ENCODE results near the gene DONSON.

DONSON gene

GRCh38 chr21:33549848-33550771 is 38.4 kb downstream of the DONSON start:
- Histone ChIP-seq H3K4me1 (ENCODE audit: control insufficient read depth in 1 of 2, insufficient read depth in 1 of 2, low read depth in 1 of 2, low read length in 1 of 2) (peaks cover 15 to 16% of the 10 kb centered on the region in 2 experiments), H3K27ac (peak overlapping the region; percentile 17), H3K27me3 (no peaks in the 10 kb centered on the region), H3K4me3 (ENCODE audit: low read depth in 1 of 2, low read length in 1 of 2) (no peak overlapping the region), H3K9me3 (no peaks in the 10 kb centered on the region), H3K36me3 (peaks cover 88% of the 10 kb centered on the region)
- TF ChIP-seq, protein P1, sequence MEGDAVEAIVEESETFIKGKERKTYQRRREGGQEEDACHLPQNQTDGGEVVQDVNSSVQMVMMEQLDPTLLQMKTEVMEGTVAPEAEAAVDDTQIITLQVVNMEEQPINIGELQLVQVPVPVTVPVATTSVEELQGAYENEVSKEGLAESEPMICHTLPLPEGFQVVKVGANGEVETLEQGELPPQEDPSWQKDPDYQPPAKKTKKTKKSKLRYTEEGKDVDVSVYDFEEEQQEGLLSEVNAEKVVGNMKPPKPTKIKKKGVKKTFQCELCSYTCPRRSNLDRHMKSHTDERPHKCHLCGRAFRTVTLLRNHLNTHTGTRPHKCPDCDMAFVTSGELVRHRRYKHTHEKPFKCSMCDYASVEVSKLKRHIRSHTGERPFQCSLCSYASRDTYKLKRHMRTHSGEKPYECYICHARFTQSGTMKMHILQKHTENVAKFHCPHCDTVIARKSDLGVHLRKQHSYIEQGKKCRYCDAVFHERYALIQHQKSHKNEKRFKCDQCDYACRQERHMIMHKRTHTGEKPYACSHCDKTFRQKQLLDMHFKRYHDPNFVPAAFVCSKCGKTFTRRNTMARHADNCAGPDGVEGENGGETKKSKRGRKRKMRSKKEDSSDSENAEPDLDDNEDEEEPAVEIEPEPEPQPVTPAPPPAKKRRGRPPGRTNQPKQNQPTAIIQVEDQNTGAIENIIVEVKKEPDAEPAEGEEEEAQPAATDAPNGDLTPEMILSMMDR (IDR thresholded peaks at IDR 0.05): no peak

DNA sequence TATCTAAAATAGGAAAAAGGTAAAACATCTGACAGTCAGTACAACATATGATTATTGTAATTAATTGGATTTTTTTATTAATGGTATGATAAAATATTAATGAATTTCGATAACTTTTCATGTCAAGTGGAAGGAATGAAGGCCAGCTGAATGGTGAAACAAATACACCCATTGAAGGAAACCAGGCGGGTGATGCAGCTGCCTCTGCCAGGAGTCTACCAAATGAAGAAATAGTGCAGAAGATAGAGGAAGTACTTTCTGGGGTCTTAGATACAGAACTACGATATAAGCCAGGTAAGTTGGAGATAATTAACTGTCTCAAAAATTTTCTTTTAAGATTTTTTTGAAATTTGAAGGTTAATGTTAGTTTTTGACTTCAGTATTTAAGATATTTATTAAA is 42.4 kb downstream of the DONSON start:
- Histone ChIP-seq H3K9me3 (no peaks in the 10 kb centered on the region), H3K27me3 (no peaks in the 10 kb centered on the region), H3K27ac (peak overlapping the region; percentile 40), H3K36me3 (peaks cover 49% of the 10 kb centered on the region), H3K4me1 (ENCODE audit: control insufficient read depth in 1 of 2, insufficient read depth in 1 of 2, low read depth in 1 of 2, low read length in 1 of 2) (peaks cover 40% of the 10 kb centered on the region in 2 experiments), H3K4me3 (ENCODE audit: low read depth in 1 of 2, low read length in 1 of 2) (no peak overlapping the region)
- TF ChIP-seq, protein P1 (IDR thresholded peaks at IDR 0.05): no peak

- peaks cover 34% of the 10 kb centered on the region for H3K36me3 ChIP-seq
- TF ChIP-seq, protein P1 (IDR thresholded peaks at IDR 0.05): no peak
- no peaks in the 10 kb centered on the region for H3K9me3 ChIP-seq
- peak overlapping the region; percentile 98 for H3K27ac ChIP-seq
- H3K4me3 ChIP-seq (ENCODE audit: low read depth in 1 of 2, low read length in 1 of 2): peak overlapping the region; percentile 90 to 98
- H3K27me3 ChIP-seq: no peaks in the 10 kb centered on the region
- peaks cover 44 to 46% of the 10 kb centered on the region in 2 experiments for H3K4me1 ChIP-seq (ENCODE audit: control insufficient read depth in 1 of 2, insufficient read depth in 1 of 2, low read depth in 1 of 2, low read length in 1 of 2)
Measured at GRCh38 chr21:33544451-33545195, 43.9 kb downstream of the DONSON start.

DNA sequence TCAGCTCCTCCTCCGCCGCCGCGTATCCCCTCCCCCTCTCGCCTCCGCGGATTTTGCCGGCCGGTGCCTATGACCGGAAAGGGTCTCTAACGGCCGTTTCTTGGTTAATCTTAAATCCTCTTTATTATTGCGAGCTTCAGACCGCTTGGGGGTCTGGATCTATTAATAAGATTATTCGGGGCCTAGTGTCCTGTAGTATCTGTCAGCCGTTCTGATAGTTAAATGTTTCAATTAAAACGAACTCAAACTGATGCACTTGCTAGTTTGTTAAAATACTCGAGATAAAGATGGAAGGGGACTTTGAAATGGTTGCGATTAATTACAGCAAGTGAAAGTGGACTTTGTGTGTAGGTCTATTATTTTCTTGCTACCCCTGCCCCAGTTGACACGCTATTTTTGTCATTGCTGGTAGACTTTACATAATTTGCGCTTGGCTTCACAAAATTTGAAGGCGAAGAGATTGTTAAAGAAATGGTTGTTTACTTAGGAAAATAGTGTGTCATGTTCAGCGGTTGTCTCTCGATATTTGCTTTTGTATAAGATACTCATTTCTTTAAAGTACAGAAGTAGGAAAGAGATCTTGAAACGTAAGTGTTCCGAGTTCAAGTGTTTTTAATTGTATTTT is 44.9 kb downstream of the DONSON start:
- Histone ChIP-seq H3K27me3 (no peaks in the 10 kb centered on the region), H3K4me1 (ENCODE audit: control insufficient read depth in 1 of 2, insufficient read depth in 1 of 2, low read depth in 1 of 2, low read length in 1 of 2) (peaks cover 44 to 46% of the 10 kb centered on the region in 2 experiments), H3K27ac (peak overlapping the region; percentile 98), H3K36me3 (peaks cover 24% of the 10 kb centered on the region), H3K9me3 (no peaks in the 10 kb centered on the region), H3K4me3 (ENCODE audit: low read depth in 1 of 2, low read length in 1 of 2) (peak overlapping the region; percentile 90 to 98)
- TF ChIP-seq, protein P1 (IDR thresholded peaks at IDR 0.05): no peak
